Cardiac fibroblast (primary cell): ENCODE data around the gene PDE10A.
A peak's percentile ranks its signal among the peaks of the same experiment; 100 is the strongest.
"Not testable (repeated sequence)": the region's sequence is repeated elsewhere in the genome, so short reads cannot be mapped to it uniquely, and the experiment has no call there.

ENCODE experiments used
- DNase-seq, 2 donors: peaks; one replicate each; pipeline versions ENCODE4 v3.0.0 to v3.0.0-alpha.2; 2010; ENCODE audit warnings: low read depth in 2 of 2
- H3K4me3 ChIP-seq, 2 donors: replicated peaks in 1 of 2; 1 replicate in 1 of 2; 2 replicates in 1 of 2; pipeline ENCODE4 v1.5.1; 2011; ENCODE audit warnings: low read depth in 2 of 2, low read length in 2 of 2, mild to moderate bottlenecking in 2 of 2, moderate library complexity in 1 of 2
- CTCF ChIP-seq: IDR thresholded peaks from one replicate; pipeline ENCODE4 v1.5.1; 2011; ENCODE audit warnings: low read depth, mild to moderate bottlenecking, low read length, inconsistent platforms

Gene PDE10A

GRCh38 chr6:165480916-165481315, 182.1 kb downstream of the PDE10A start:
- TF ChIP-seq CTCF: no peak
- no peak for DNase-seq
- H3K4me3 ChIP-seq: no peak overlapping the region

GRCh38 chr6:165478581-165478980, 184.5 kb downstream of the PDE10A start:
- no peak overlapping the region for H3K4me3 ChIP-seq
- no peak for TF ChIP-seq CTCF
- no peak for DNase-seq

GRCh38 chr6:165469483-165469882, 193.6 kb downstream of the PDE10A start:
- no peak overlapping the region for H3K4me3 ChIP-seq
- no peak for TF ChIP-seq CTCF
- no peak for DNase-seq

- TF ChIP-seq CTCF: no peak
- DNase-seq: peak; percentile 13
- H3K4me3 ChIP-seq: no peak overlapping the region
Measured at GRCh38 chr6:165468340-165469235, 194.5 kb downstream of the PDE10A start.

GRCh38 chr6:165463499-165463898, 199.5 kb downstream of the PDE10A start:
- DNase-seq, H3K4me3 ChIP-seq: not testable (repeated sequence)

DNA sequence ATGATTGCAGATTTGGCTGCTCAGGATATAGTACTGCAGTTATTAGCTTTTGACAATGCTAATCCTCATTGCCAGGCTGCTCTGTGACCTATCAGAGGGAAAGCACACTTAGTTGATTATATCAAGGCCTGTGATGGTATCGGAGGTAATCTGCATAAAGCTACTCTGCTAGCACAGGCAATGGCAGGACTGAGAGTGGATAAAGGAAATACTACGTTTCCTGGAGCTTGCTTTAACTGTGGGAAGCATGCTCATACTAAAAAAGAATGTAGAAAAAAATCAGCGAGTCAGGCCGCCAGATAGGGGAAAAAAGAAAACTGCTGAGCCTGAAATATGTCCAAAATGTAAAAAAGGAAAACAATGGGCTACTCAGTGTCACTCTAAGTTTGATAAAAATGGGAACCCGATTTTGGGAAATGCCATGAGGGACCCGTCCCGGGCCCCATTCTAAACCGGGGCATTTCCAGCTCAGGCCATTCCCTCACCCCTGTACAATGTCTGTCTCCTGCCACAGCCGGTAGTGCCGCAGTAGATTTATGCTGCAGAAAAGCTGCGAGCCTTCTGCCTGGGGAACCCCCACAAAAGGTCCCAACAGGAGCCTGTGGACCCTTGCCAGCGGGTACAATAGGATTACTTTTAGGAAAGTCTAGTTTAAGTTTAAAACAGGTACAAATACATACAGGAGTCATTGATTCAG, 203.3 kb downstream of the PDE10A start:
- not testable (repeated sequence) for DNase-seq

DNA sequence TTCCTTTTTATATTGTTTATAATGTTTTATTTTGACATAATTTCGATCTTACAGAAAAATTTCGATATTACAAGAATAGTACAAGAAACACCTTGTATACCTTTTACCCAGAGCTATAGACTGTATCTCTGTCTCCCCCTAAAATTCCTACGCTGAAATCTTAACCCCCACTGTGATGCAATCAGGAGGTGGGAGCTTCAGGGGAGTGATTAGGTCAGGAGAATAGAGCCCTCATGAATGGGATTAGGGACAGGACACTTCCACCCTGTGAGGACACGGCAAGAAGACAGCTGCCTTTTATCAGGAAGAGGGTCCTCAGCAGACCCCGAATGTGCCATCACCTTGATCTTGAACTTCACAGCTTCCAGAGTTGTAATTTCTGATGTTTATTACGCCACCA, 204.9 kb downstream of the PDE10A start:
- TF ChIP-seq CTCF: no peak
- DNase-seq: no peak
- no peak overlapping the region for H3K4me3 ChIP-seq

More for the DNA sequence above, 203.3 kb downstream of the PDE10A start:
- not testable (repeated sequence) for H3K4me3 ChIP-seq
